GM18508 (cell line): ENCODE measurements around the gene KIF4B.
"Not testable (repeated sequence)": the region's sequence is repeated elsewhere in the genome, so short reads cannot be mapped to it uniquely, and the experiment has no call there.

Source experiments
- ATAC-seq: cut with Tn5 transposase; IDR thresholded peaks from one replicate; pipeline ENCODE4 v1.9.1; 2021; ENCODE audit warnings: moderate number of reproducible peaks; ENCODE audit not compliant: insufficient read depth, unreplicated experiment

The KIF4B gene

DNA sequence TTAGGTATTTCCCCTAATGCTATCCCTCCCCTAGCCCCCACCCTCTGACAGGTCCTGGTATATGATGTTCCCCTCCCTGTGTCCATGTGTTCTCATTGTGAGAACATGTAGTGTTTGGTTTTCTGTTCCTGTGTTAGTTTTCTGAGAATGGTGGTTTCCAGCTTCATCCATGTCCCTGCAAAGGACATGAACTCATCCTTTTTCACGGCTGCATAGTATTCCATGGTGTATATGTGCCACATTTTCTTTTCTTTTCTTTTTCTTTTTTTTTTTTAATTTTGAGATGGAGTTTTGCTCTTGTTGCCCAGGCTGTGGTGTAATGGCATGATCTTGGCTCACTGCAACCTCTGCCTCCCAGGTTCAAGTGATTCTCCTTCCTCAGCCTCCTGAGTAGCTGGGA is 7.3 kb upstream of the KIF4B start:
- not testable (repeated sequence) for ATAC-seq

DNA sequence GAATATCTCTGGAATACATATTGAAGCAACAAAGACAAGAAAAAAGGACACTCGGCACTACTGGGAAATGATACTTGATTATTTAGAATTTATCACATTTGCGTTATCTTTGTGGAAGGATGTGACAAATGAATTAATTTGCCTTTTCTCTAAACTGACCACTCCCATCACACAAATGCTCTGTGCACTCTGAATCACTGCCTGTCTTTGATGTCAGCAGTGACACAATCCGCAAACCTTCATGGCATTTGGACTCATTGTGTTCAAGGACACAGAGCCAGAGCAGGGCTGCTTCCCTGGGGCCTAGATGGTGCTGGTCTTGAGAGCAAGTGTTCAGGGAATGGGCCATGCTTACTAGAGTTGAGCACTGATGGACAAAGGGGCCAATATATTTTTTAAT is 4.9 kb upstream of the KIF4B start:
- ATAC-seq = no peak

DNA sequence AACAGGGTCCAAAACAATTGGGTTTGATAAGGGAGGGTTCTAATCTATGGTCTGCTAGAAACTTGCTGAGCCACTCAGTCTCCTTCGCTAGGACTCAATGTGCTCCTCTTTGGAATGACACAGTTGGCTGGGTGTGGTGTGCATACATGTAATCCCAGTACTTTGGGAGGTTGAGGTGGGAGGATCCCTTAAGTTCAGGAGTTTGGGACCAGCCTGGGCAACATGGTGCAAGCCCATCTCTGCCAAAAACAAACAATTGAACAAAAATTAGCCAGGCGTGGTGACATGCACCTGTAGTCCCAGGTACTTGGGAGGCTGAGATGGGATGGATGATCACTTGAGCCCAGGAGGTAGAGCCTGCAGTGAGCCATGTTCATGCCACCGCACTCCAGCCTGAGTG is 2.7 kb upstream of the KIF4B start:
- ATAC-seq = no peak

- no peak for ATAC-seq
These were observed 1.7 kb downstream of the KIF4B start for GRCh38 chr5:155015239-155015638.

GRCh38 chr5:155017610-155018009 is 4.1 kb downstream of the KIF4B start:
- peak; percentile 99 for ATAC-seq

DNA sequence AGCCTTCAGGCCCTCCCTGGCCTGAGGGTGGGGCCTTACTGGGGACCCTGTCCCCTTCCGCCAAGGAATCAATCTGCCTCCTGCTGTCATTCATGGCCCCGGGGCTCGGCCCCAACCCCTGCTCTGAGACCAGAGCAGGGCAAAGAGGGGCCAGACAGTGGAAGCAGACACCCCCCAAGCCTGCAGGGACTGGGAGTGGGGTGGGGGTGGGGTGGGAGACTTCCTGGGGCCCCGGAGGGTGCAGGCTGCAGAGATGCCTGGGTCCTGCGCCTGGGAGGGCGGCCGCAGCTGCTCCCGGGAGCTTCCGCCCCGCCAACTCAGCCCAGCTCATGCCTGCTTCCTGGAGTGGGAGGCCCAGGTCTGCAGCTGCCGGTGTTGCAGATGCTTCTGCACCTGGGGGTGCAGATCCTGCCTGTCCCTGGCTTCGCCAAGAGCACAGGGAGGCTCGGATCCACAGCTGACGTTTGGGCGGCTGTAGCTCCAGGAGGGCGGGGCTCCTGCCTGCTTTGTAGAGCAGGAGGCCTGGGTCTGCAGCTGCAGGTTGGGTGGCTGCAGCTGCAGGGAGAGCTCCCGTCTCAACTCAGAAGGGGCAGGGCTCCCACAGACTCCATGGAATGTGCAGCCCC is 6.2 kb downstream of the KIF4B start:
- ATAC-seq = no peak

DNA sequence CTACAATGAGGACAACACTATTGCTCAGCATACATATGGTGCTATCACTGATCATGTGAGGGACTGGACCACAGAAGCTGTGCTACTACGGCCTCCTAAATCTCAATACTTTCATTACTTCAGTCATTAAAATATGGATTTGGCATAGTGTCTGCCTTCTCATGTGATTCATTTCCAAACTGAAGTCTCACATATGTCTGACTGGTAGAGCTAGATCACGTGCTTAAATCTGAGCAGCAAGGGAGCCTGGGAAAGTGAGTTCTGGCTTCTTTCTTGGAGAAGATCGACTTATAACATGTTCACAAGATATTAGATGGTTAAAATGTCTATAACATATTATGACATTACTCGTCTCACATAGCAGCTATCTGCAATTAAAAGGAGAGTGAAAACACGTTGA is 8.3 kb downstream of the KIF4B start:
- no peak for ATAC-seq

GRCh38 chr5:155023320-155023719 is 9.8 kb downstream of the KIF4B start:
- no peak for ATAC-seq

DNA sequence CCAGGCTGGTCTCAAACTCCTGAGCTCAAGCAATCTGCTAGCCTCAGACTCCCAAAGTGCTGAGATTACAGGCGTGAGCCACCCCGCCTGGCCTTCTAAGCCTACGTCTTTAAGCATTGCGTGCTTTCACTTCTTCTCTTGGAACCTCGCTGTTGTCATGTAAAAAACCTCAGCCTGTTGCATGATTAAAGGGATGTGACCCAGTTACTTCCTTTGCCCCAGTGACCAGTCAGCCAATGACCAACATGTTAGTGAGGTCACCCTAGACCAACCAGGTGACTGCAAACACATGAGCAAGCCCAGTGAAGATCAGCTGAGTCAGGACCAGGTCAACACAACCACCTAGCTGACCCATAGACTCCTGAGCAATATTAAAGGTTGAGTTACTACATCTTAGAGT is 10.5 kb downstream of the KIF4B start:
- ATAC-seq = no peak

DNA sequence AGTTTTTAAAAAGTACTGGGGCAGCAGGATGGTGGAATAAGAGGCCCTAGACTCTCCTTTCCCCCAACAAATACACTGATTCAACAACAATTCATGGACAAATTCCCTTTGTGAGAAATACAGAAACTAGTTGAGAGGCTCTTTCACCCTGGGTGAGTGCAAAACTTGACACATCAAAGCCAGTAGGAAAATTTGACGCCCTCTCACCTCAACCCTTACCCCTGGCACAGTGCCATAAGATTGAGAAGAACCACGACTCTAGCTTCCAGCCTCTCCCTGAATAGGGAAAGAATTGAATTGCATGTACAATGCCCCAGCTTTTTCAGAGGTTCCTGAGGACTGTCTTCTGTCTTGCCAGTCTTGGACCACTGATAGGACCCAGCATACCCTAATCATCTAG is 12.3 kb downstream of the KIF4B start:
- ATAC-seq = no peak

DNA sequence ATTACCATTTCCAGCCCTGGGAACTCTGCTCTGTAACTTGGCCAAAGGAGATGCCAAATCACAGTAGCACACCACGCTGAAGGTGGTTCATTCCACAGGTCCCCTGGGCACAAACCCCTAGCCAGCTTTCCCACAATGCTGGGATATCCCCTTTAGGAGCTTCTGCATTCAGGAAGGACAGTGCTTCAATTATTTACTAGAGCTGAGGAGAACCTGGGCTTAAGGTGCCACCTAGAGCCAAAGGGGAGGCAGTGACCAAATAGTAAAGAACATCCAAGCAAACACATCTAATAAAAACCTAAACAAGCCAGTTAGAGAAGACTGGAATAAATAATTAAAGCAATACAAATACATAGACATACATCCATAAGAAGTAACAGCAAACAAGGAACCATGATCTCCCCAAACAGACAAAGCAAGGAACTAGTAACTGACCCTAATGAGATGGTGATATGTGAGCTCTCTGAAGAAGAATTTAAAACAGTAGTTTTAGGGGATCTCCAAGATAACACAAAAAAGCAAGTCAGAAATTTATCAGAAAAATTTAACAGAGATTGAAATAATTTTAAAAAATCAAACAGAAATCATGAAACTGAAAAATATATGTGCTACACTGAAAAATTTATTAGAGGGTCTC is 14.6 kb downstream of the KIF4B start:
- ATAC-seq = no peak

GRCh38 chr5:155029240-155029639 is 15.7 kb downstream of the KIF4B start:
- no peak for ATAC-seq

GRCh38 chr5:155034145-155034744 is 20.7 kb downstream of the KIF4B start:
- ATAC-seq = not testable (repeated sequence)

DNA sequence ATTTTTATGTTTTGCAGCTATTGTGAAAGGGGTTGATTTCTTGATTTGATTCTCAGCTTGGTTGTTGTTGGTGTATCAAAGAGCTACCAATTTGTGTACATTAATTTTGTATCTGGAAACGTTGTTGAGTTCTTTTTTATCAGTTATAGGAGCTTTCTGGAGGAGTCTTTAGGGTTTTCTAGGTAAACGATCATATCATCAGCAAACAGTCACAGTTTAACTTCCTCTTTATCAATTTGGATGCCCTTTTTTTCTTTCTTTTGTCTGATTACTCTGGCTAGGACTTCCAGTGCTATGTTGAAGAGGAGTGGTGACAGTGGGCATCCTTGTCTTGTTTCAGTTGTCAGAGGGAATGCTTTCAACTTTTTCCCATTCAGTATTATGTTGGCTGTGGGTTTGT is 21.5 kb downstream of the KIF4B start:
- not testable (repeated sequence) for ATAC-seq

DNA sequence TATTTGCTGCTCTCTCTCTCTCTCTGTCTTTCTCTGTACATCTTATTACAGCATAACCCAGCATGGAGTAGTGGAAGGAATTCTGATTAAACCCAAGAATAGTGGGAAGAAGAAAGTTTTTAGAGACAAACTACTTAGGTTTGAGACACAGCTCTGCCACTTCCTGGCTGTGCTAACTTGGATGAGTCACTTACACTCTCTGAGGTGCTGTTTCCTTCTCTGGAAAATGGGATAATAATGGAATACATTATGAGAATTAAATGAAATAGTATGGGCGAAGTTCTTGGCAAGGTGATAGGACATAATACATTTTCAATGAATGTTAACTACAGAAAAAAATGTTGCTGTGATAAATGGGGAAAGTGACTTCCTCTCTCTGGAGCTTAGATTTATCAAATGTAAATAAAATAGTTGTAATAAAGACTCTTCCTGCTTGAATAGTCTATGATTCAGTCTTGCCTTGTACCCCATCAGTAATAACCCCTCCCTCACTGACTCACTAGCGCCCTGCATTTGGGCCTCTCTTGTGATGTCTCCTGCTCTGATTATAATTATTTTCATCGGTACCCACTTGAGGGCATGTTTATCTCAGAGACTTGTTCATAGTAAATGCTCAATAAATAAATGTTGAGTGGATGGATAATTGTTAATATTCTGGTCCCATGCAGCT is 27.6 kb downstream of the KIF4B start:
- ATAC-seq = no peak

- no peak for ATAC-seq
These were observed 31.0 kb downstream of the KIF4B start for GRCh38 chr5:155044591-155044990.

- no peak for ATAC-seq
These were observed 33.0 kb downstream of the KIF4B start for GRCh38 chr5:155046591-155046990.

DNA sequence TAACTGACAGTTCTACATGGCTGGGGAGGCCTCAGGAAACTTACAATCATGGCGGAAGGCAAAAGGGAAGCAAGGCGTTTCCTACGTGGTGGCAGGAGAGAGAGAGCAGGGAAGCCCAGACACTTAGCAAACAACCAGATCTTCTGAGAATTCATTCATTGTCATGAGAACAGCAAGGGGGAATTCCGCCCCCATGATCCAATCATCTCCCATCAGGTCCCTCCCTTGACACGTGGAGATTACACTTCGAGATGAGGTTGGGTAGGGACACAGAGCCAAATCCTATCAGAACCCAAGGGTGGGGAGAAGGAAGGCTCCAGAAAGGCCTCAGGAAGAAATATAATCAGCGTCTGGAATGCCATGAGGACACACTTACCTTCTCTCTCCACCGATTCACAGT is 34.3 kb downstream of the KIF4B start:
- no peak for ATAC-seq

GRCh38 chr5:155049569-155050383 is 36.2 kb downstream of the KIF4B start:
- ATAC-seq = no peak

DNA sequence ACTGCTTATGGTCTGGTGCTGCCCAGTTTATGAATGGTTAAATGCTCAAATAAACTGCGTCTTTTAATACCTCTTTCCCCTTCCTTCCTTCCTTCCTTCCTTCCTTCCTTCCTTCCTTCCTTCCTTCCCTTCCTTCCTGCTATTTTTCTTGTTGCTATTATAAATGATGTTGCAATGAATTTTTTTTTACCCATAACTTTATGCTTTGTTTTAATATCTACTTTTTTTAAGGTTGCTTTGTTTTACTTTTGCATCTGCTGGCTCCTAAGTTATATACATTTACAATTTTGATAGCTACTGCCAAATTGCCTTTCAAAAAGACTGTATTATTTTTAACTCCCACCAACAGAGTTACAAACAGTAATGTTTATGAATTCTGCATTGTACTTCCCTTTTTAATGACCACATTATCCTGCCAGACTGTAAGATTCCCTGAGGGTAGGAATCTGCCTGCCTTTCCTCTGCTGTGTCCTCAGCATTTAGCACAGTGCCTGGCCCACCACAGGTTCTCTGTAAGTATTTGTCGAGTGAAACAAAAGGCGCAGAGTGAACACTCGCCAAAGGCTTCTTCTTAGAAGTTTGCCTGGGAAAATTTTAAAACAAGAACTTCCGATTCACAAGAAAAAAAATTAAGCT is 36.9 kb downstream of the KIF4B start:
- ATAC-seq = no peak
